Liver (tissue), 9 donors: ENCODE measurements around the gene ACSS2. TPM values are rescaled to one million over a fixed set of nuclear protein-coding genes. Genes with fewer than 3 reads are reported as not detected.

Experiments used
- DNase-seq: peaks from one replicate; pipeline ENCODE4 v3.0.0-alpha.2; 2017; ENCODE audit warnings: low spot score
- H3K27ac ChIP-seq, 2 donors: one replicate each; pipeline ENCODE4 v1.7.0; 2013; ENCODE audit warnings: inconsistent platforms in 2 of 2, low read length in 2 of 2, control low read depth in 1 of 2, low read depth in 1 of 2, mild to moderate bottlenecking in 1 of 2
- H3K27me3 ChIP-seq, 4 donors: one replicate each; pipeline versions ENCODE4 v1.6.1 to v1.7.0; 2013; ENCODE audit warnings: low read length in 3 of 4, inconsistent platforms in 1 of 4, mild to moderate bottlenecking in 1 of 4, moderate library complexity in 1 of 4; ENCODE audit not compliant: control insufficient read depth in 4 of 4, insufficient read depth in 4 of 4
- H3K36me3 ChIP-seq, 4 donors: one replicate each; pipeline versions ENCODE4 v1.6.1 to v1.7.0; 2013; ENCODE audit warnings: low read length in 3 of 4, mild to moderate bottlenecking in 3 of 4, low read depth in 1 of 4, moderate library complexity in 1 of 4; ENCODE audit not compliant: control insufficient read depth in 4 of 4, insufficient read depth in 3 of 4
- H3K4me1 ChIP-seq, 4 donors: one replicate each; pipeline versions ENCODE4 v1.6.1 to v1.7.0; 2013; ENCODE audit warnings: low read length in 3 of 4, mild to moderate bottlenecking in 3 of 4, moderate library complexity in 1 of 4; ENCODE audit not compliant: control insufficient read depth in 4 of 4, insufficient read depth in 4 of 4
- H3K4me3 ChIP-seq, 3 donors: one replicate each; pipeline versions ENCODE4 v1.6.1 to v1.7.0; 2013; ENCODE audit warnings: low read length in 3 of 3, control low read depth in 1 of 3, low read depth in 1 of 3, mild to moderate bottlenecking in 1 of 3
- H3K9ac ChIP-seq, 2 donors: one replicate each; pipeline ENCODE4 v1.7.0; 2013; ENCODE audit warnings: low read length in 2 of 2, mild to moderate bottlenecking in 2 of 2, moderate library complexity in 2 of 2, control low read depth in 1 of 2, low read depth in 1 of 2
- H3K9me3 ChIP-seq, 4 donors: one replicate each; pipeline versions ENCODE4 v1.6.1 to v1.7.0; 2013; ENCODE audit warnings: low read length in 3 of 4; ENCODE audit not compliant: control insufficient read depth in 4 of 4
- ATF3 ChIP-seq: IDR thresholded peaks from 2 replicates; pipeline ENCODE4 v1.6.1; 2016; ENCODE audit warnings: antibody characterized with exemption
- CTCF ChIP-seq: fragments of 150-350 bp; IDR thresholded peaks from 2 replicates; pipeline ENCODE4 v1.5.1; 2017; ENCODE audit warnings: improper control_type of control experiment, low read depth, low read length; ENCODE audit not compliant: missing input control
- EGR1 ChIP-seq, 2 donors: IDR thresholded peaks; 2 replicates each; pipeline ENCODE4 v1.6.1; 2016 to 2018; ENCODE audit warnings: antibody characterized with exemption in 2 of 2, low read depth in 2 of 2
- FOXA1 ChIP-seq: IDR thresholded peaks from 2 replicates; pipeline ENCODE4 v1.6.1; 2016; ENCODE audit warnings: antibody characterized with exemption
- FOXA2 ChIP-seq: IDR thresholded peaks from 2 replicates; pipeline ENCODE4 v1.6.1; 2016; ENCODE audit warnings: antibody characterized with exemption
- GABPA ChIP-seq, 2 donors: IDR thresholded peaks in 1 of 2; conservative IDR thresholded peaks in 1 of 2; 2 replicates each; pipeline ENCODE4 v1.6.1; 2016; ENCODE audit warnings: antibody characterized with exemption in 2 of 2, mild to moderate bottlenecking in 1 of 2, moderate library complexity in 1 of 2
- HNF4A ChIP-seq, 2 donors: conservative IDR thresholded peaks; 2 replicates each; pipeline ENCODE4 v1.6.1; 2016; ENCODE audit warnings: antibody characterized with exemption in 2 of 2, mild to moderate bottlenecking in 2 of 2
- HNF4G ChIP-seq: IDR thresholded peaks from 2 replicates; pipeline ENCODE4 v1.6.1; 2016; ENCODE audit warnings: antibody characterized with exemption
- JUND ChIP-seq, 2 donors: IDR thresholded peaks; 2 replicates each; pipeline ENCODE4 v1.6.1; 2016; ENCODE audit warnings: antibody characterized with exemption in 2 of 2
- MAX ChIP-seq: IDR thresholded peaks from 2 replicates; pipeline ENCODE4 v1.6.1; 2016; ENCODE audit warnings: antibody characterized with exemption
- NR2F2 ChIP-seq: IDR thresholded peaks from 2 replicates; pipeline ENCODE4 v1.6.1; 2016; ENCODE audit warnings: antibody characterized with exemption
- RAD21 ChIP-seq, 2 donors: IDR thresholded peaks; 2 replicates each; pipeline ENCODE4 v1.6.1; 2016; ENCODE audit warnings: antibody characterized with exemption in 2 of 2, mild to moderate bottlenecking in 2 of 2
- REST ChIP-seq: IDR thresholded peaks from 2 replicates; pipeline ENCODE4 v1.6.1; 2016; ENCODE audit warnings: antibody characterized with exemption, mild to moderate bottlenecking
- RXRA ChIP-seq, 2 donors: IDR thresholded peaks; 2 replicates each; pipeline ENCODE4 v1.6.1; 2017 to 2018; ENCODE audit warnings: antibody characterized with exemption in 2 of 2, mild to moderate bottlenecking in 1 of 2
- SP1 ChIP-seq: IDR thresholded peaks from 2 replicates; pipeline ENCODE4 v1.6.1; 2018; ENCODE audit warnings: antibody characterized with exemption, mild to moderate bottlenecking
- TAF1 ChIP-seq: conservative IDR thresholded peaks from 2 replicates; pipeline ENCODE4 v1.6.1; 2016; ENCODE audit warnings: antibody characterized with exemption, mild to moderate bottlenecking
- YY1 ChIP-seq: IDR thresholded peaks from 2 replicates; pipeline ENCODE4 v1.6.1; 2016; ENCODE audit warnings: antibody characterized with exemption, mild to moderate bottlenecking
- ZBTB33 ChIP-seq: IDR thresholded peaks from 2 replicates; pipeline ENCODE4 v1.6.1; 2016; ENCODE audit warnings: antibody characterized with exemption
- WGBS: extraction: QIAGEN DNeasy Blood & Tissue Kit; methylation state at CpG from one replicate; pipeline ENCODE4 v1.1.7; 2013; 5-methylcytosine and 5-hydroxymethylcytosine counted together
- polyA plus RNA-seq, 2 donors: library from polyadenylated mRNA; stranded (reverse) in 1 of 2; unstranded in 1 of 2; fragments of 200-250 nt in 1 of 2; fragments of >200 nt in 1 of 2; fragmentation: Nextera tagmentation in 1 of 2; extraction: Ambion mirVana in 1 of 2; gene quantifications; one replicate each; pipeline versions ENCODE4 v1.2.1 to v1.2.3, GENCODE V29; 2013 to 2015
- total RNA-seq, 2 donors: library from RNA; depleted of rRNA; stranded (reverse); fragments of >200 nt; gene quantifications; one replicate each; pipeline ENCODE4 v1.2.3, GENCODE V29; 2014
- donor health status: healthy.
- donor health status: healthy.
- donor health status: healthy.
- donor health status: healthy.
- donor health status: healthy.

ACSS2 gene
- total and polyA plus RNA-seq, 4 donors, result 29.8 to 260 (median 80.0) TPM

- TF ChIP-seq CTCF (no peak), RAD21 (IDR thresholded peaks at IDR 0.05) (no peak), ZBTB33 (no peak), ATF3 (no peak), HNF4G (no peak), JUND (IDR thresholded peaks at IDR 0.05) (no peak), FOXA1 (no peak)
Measured at GRCh38 chr20:34852298-34852697, 24.1 kb upstream of the ACSS2 start (continued).

- Histone ChIP-seq H3K9ac (no peak overlapping the region), H3K27ac (no peak overlapping the region), H3K36me3 (peaks cover 4 to 17% (median 8%) of the 10 kb centered on the region in 4 donors), H3K4me3 (no peak overlapping the region), H3K9me3 (no peaks in the 10 kb centered on the region), H3K4me1 (no peaks in the 10 kb centered on the region), H3K27me3 (no peaks in the 10 kb centered on the region)
- DNase-seq, result no peak
- no peak for TF ChIP-seq RXRA (IDR thresholded peaks at IDR 0.05)
- TF ChIP-seq NR2F2, result no peak
- no peak for TF ChIP-seq ATF3
- TF ChIP-seq FOXA2, result no peak
- no peak for TF ChIP-seq EGR1 (IDR thresholded peaks at IDR 0.05; ENCODE audit: low read depth in 2 of 2)
- TF ChIP-seq GABPA (IDR thresholded peaks at IDR 0.05 in 1 of 2, conservative IDR thresholded peaks at IDR 0.05 in 1 of 2), result no peak
- no peak for TF ChIP-seq JUND (IDR thresholded peaks at IDR 0.05)
- TF ChIP-seq ZBTB33, result no peak
- TF ChIP-seq HNF4G, result no peak
- no peak for TF ChIP-seq REST
- TF ChIP-seq CTCF, result no peak
- no peak for TF ChIP-seq HNF4A (conservative IDR thresholded peaks at IDR 0.05)
- no peak for TF ChIP-seq YY1
- TF ChIP-seq RAD21 (IDR thresholded peaks at IDR 0.05), result no peak
- no peak for TF ChIP-seq FOXA1
- TF ChIP-seq SP1, result no peak
- no peak for TF ChIP-seq MAX
- no peak for TF ChIP-seq TAF1
- 97% methylated on average over 26 of the region's 26 CpGs for WGBS
Measured at GRCh38 chr20:34859367-34859766, 17.0 kb upstream of the ACSS2 start.
